Measurements from ENCODE around the gene RAB12.

DNA sequence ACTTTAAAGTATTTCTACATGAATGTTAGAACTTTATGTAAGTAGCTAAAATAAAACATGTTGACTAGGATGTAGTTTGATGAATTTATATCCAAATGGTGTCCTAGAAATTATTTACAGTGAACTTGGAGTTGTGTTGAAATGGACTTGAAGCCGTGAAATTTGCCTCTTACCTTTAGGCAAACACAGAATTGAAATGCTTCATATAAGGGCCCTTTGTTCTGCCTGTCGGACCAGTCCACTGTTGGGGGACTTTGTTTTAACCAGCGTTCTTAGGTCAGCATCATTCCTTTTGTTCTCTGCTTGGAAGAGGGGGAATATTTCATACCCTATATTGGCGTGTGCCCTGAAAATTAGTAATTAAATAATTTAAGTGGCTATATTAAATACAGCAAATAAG lies 18.3 kb downstream of the RAB12 start:
- TF ChIP-seq, protein P1, sequence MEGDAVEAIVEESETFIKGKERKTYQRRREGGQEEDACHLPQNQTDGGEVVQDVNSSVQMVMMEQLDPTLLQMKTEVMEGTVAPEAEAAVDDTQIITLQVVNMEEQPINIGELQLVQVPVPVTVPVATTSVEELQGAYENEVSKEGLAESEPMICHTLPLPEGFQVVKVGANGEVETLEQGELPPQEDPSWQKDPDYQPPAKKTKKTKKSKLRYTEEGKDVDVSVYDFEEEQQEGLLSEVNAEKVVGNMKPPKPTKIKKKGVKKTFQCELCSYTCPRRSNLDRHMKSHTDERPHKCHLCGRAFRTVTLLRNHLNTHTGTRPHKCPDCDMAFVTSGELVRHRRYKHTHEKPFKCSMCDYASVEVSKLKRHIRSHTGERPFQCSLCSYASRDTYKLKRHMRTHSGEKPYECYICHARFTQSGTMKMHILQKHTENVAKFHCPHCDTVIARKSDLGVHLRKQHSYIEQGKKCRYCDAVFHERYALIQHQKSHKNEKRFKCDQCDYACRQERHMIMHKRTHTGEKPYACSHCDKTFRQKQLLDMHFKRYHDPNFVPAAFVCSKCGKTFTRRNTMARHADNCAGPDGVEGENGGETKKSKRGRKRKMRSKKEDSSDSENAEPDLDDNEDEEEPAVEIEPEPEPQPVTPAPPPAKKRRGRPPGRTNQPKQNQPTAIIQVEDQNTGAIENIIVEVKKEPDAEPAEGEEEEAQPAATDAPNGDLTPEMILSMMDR (IDR thresholded peaks at IDR 0.05): no peak
- TF ChIP-seq POLR2A (IDR thresholded peaks at IDR 0.05): no peak
